Natural killer cell (primary cell): ENCODE data around the gene ZNF618. TPM values are rescaled to one million over a fixed set of nuclear protein-coding genes. Genes with fewer than 3 reads are reported as not detected.

Experiments used
- ATAC-seq, 3 donors: fragments of 150-1000 bp in 2 of 3; fragments of 200-7000 bp in 1 of 3; cut with Tn5 transposase; 1 replicate in 1 of 3; 2 replicates in 2 of 3; pipeline ENCODE4 v1.10.0; 2021; ENCODE audit warnings: mild to moderate bottlenecking in 2 of 3, moderate library complexity in 2 of 3
- DNase-seq, 2 donors: peaks; one replicate each; pipeline versions ENCODE4 v3.0.0 to v3.0.0-alpha.2; 2013 to 2021; ENCODE audit warnings: mixed read lengths in 1 of 2
- H3K27ac ChIP-seq: one replicate; pipeline ENCODE4 v1.5.1; 2013; ENCODE audit warnings: mild to moderate bottlenecking, low read length
- H3K27me3 ChIP-seq: one replicate; pipeline ENCODE4 v1.6.1; 2013; ENCODE audit warnings: low read length; ENCODE audit not compliant: control insufficient read depth, insufficient read depth
- H3K36me3 ChIP-seq: one replicate; pipeline ENCODE4 v1.6.1; 2013; ENCODE audit warnings: low read length; ENCODE audit not compliant: control insufficient read depth, insufficient read depth
- H3K4me1 ChIP-seq: one replicate; pipeline ENCODE4 v1.6.1; 2013; ENCODE audit warnings: low read length; ENCODE audit not compliant: control insufficient read depth, insufficient read depth
- H3K4me3 ChIP-seq: one replicate; pipeline ENCODE4 v1.5.1; 2013; ENCODE audit warnings: low read length
- H3K9me3 ChIP-seq: one replicate; pipeline ENCODE4 v1.6.1; 2013; ENCODE audit warnings: low read length; ENCODE audit not compliant: control insufficient read depth, insufficient read depth
- H3K27ac Mint-ChIP-seq, 2 donors: one replicate each; pipeline ENCODE4 v1.8.0; 2022; ENCODE audit warnings: mild to moderate bottlenecking in 2 of 2, mixed read lengths in 2 of 2, moderate library complexity in 1 of 2
- H3K27me3 Mint-ChIP-seq, 2 donors: one replicate each; pipeline ENCODE4 v1.8.0; 2022; ENCODE audit warnings: low read depth in 2 of 2, mixed read lengths in 2 of 2
- H3K36me3 Mint-ChIP-seq: one replicate; pipeline ENCODE4 v1.8.0; 2022; ENCODE audit warnings: mixed read lengths
- H3K4me1 Mint-ChIP-seq, 2 donors: one replicate each; pipeline ENCODE4 v1.8.0; 2022; ENCODE audit warnings: mixed read lengths in 2 of 2
- H3K4me3 Mint-ChIP-seq: one replicate; pipeline ENCODE4 v1.8.0; 2022; ENCODE audit warnings: mild to moderate bottlenecking, moderate library complexity, mixed read lengths
- H3K9me3 Mint-ChIP-seq, 2 donors: one replicate each; pipeline ENCODE4 v1.8.0; 2022; ENCODE audit warnings: mixed read lengths in 2 of 2
- CTCF ChIP-seq: fragments of 200-600 bp; IDR thresholded peaks from one replicate; pipeline ENCODE4 v1.8.0; 2022; ENCODE audit warnings: antibody characterized with exemption
- WGBS: methylation state at CpG from one replicate; pipeline ENCODE4 v1.1.7; 2013; ENCODE audit warnings: missing lambda C conversion rate; ENCODE audit not compliant: insufficient coverage; 5-methylcytosine and 5-hydroxymethylcytosine counted together
- intact Hi-C: fragments of 100-400 bp; cut with micrococcal nuclease; formaldehyde crosslinking; loops from one replicate; pipeline ENCODE4 v1.14.2; 2022
- total RNA-seq, 4 donors: library from RNA; stranded (reverse); fragments of 120-200 nt in 1 of 4; gene quantifications; one replicate each; pipeline versions ENCODE4 v1.2.3 to v1.2.4, GENCODE V29; 2013 to 2022

The ZNF618 gene
- total RNA-seq, 3 donors from 2014 or later (not counting 1 experiment from before 2014, with no cell fraction given), result 9.2 to 10.7 (median 10.0) TPM

GRCh38 chr9:113918697-113919350, 42.7 kb downstream of the ZNF618 start:
- Histone ChIP-seq H3K9me3 (no peaks in the 10 kb centered on the region), H3K4me1 (no peaks in the 10 kb centered on the region), H3K27ac (no peak overlapping the region), H3K27me3 (no peaks in the 10 kb centered on the region), H3K36me3 (no peaks in the 10 kb centered on the region), H3K4me3 (no peak overlapping the region)
- Mint-ChIP-seq H3K9me3 (peaks cover 2 to 3% of the 10 kb centered on the region in 2 donors), H3K27me3 (no peaks in the 10 kb centered on the region), H3K36me3 (peaks cover 8% of the 10 kb centered on the region), H3K4me1 (peaks cover 7 to 16% of the 10 kb centered on the region in 2 donors), H3K27ac (no peak overlapping the region), H3K4me3 (no peak overlapping the region)
- DNase-seq (no peak), ATAC-seq (no peak)
- no peak for TF ChIP-seq CTCF
- 83% methylated on average over 7 of the region's 8 CpGs for WGBS
- intact Hi-C loops, result no loop called here

GRCh38 chr9:113919382-113919781, 43.3 kb downstream of the ZNF618 start:
- ATAC-seq, result no peak
- TF ChIP-seq CTCF, result no peak

GRCh38 chr9:113919871-113920270, 43.8 kb downstream of the ZNF618 start:
- Histone ChIP-seq H3K27ac (no peak overlapping the region), H3K27me3 (no peaks in the 10 kb centered on the region), H3K4me3 (no peak overlapping the region), H3K36me3 (no peaks in the 10 kb centered on the region), H3K9me3 (no peaks in the 10 kb centered on the region), H3K4me1 (no peaks in the 10 kb centered on the region)
- Mint-ChIP-seq H3K27me3 (no peaks in the 10 kb centered on the region), H3K27ac (no peak overlapping the region), H3K9me3 (peaks cover 2 to 3% of the 10 kb centered on the region in 2 donors), H3K36me3 (peaks cover 8% of the 10 kb centered on the region), H3K4me3 (no peak overlapping the region), H3K4me1 (peaks cover 7 to 9% of the 10 kb centered on the region in 2 donors)
- no peak for DNase-seq
- 89% methylated on average over 5 of the region's 5 CpGs for WGBS
- intact Hi-C loops, result no loop called here
- no peak for TF ChIP-seq CTCF
- no peak for ATAC-seq

More at GRCh38 chr9:113919382-113919781, 43.3 kb downstream of the ZNF618 start:
- H3K4me3 ChIP-seq, result no peak overlapping the region
- H3K27me3 ChIP-seq, result no peaks in the 10 kb centered on the region
- Mint-ChIP-seq H3K36me3 (peaks cover 8% of the 10 kb centered on the region), H3K27ac (no peak overlapping the region), H3K4me3 (no peak overlapping the region), H3K27me3 (no peaks in the 10 kb centered on the region), H3K4me1 (peaks cover 7 to 14% of the 10 kb centered on the region in 2 donors), H3K9me3 (peaks cover 2 to 3% of the 10 kb centered on the region in 2 donors)
- intact Hi-C loops, result no loop called here
- no peaks in the 10 kb centered on the region for H3K9me3 ChIP-seq
- 90% methylated on average over 9 of the region's 9 CpGs for WGBS
- no peak overlapping the region for H3K27ac ChIP-seq
- H3K4me1 ChIP-seq, result no peaks in the 10 kb centered on the region
- no peaks in the 10 kb centered on the region for H3K36me3 ChIP-seq
- DNase-seq, result no peak

GRCh38 chr9:113920872-113921271, 44.8 kb downstream of the ZNF618 start:
- TF ChIP-seq CTCF, result no peak
- intact Hi-C loops, result no loop called here
- ATAC-seq, result no peak
- H3K36me3 Mint-ChIP-seq, result peaks cover 8% of the 10 kb centered on the region
- peaks cover 2 to 5% of the 10 kb centered on the region in 2 donors for H3K9me3 Mint-ChIP-seq
- H3K9me3 ChIP-seq, result no peaks in the 10 kb centered on the region
- no peaks in the 10 kb centered on the region for H3K27me3 ChIP-seq
- no peaks in the 10 kb centered on the region for H3K4me1 ChIP-seq
- DNase-seq, result no peak
- H3K4me3 Mint-ChIP-seq, result no peak overlapping the region
- H3K36me3 ChIP-seq, result no peaks in the 10 kb centered on the region
- H3K27ac Mint-ChIP-seq, result no peak overlapping the region
- H3K27me3 Mint-ChIP-seq, result no peaks in the 10 kb centered on the region
- no peak overlapping the region for H3K4me3 ChIP-seq
- 99% methylated on average over 3 of the region's 3 CpGs for WGBS
- H3K4me1 Mint-ChIP-seq, result peaks cover 4 to 7% of the 10 kb centered on the region in 2 donors
- H3K27ac ChIP-seq, result no peak overlapping the region
